Neural progenitor cell (in vitro differentiated cells): ENCODE data around the gene LACTB. TPM values are rescaled to one million over a fixed set of nuclear protein-coding genes. Genes with fewer than 3 reads are reported as not detected.

Source experiments
- DNase-seq: peaks from one replicate; pipeline ENCODE4 v3.0.0-alpha.2; 2016; ENCODE audit warnings: low spot score
- H2AFZ ChIP-seq: fragments of 200-600 bp; sonication (generic); replicated peaks from 2 replicates; pipeline ENCODE4 v1.6.1; 2016; ENCODE audit warnings: antibody characterized with exemption
- H3F3A ChIP-seq: fragments of 200-600 bp; sonication (generic); 2 replicates; pipeline ENCODE4 v1.6.1; 2016; ENCODE audit warnings: antibody characterized with exemption, low read depth
- H3K27ac ChIP-seq: fragments of 200-600 bp; sonication (generic); 2 replicates; pipeline ENCODE4 v1.5.1; 2016; ENCODE audit warnings: mild to moderate bottlenecking
- H3K27me3 ChIP-seq: fragments of 200-600 bp; sonication (generic); 2 replicates; pipeline ENCODE4 v1.6.1; 2016; ENCODE audit warnings: mild to moderate bottlenecking, moderate library complexity
- H3K36me3 ChIP-seq: fragments of 200-600 bp; sonication (generic); 2 replicates; pipeline ENCODE4 v1.5.1; 2016
- H3K4me1 ChIP-seq: fragments of 200-600 bp; sonication (generic); 2 replicates; pipeline ENCODE4 v1.6.1; 2016; ENCODE audit warnings: mixed run types
- H3K4me2 ChIP-seq: fragments of 200-600 bp; sonication (generic); 2 replicates; pipeline ENCODE4 v1.6.1; 2016
- H3K4me3 ChIP-seq: fragments of 200-600 bp; sonication (generic); 2 replicates; pipeline ENCODE4 v1.5.1; 2016
- H3K79me2 ChIP-seq: fragments of 200-600 bp; sonication (generic); 2 replicates; pipeline ENCODE4 v1.6.1; 2016; ENCODE audit warnings: low read depth
- H3K9ac ChIP-seq: fragments of 200-600 bp; sonication (generic); 2 replicates; pipeline ENCODE4 v1.6.1; 2016
- H3K9me3 ChIP-seq: fragments of 200-600 bp; sonication (generic); 2 replicates; pipeline ENCODE4 v1.5.1; 2016; ENCODE audit warnings: low read depth
- H4K20me1 ChIP-seq: fragments of 200-600 bp; sonication (generic); 2 replicates; pipeline ENCODE4 v1.6.1; 2016; ENCODE audit warnings: low read depth
- H3K27ac Mint-ChIP-seq: 3 replicates; pipeline ENCODE4 v1.8.0; 2021; ENCODE audit warnings: mixed read lengths
- H3K27me3 Mint-ChIP-seq: 2 replicates; pipeline ENCODE4 v1.8.0; 2022; ENCODE audit warnings: low read depth, mild to moderate bottlenecking, inconsistent platforms, moderate library complexity, mixed read lengths; ENCODE audit not compliant: insufficient read depth
- H3K36me3 Mint-ChIP-seq: 3 replicates; pipeline ENCODE4 v1.8.0; 2021; ENCODE audit warnings: mixed read lengths
- H3K4me1 Mint-ChIP-seq: 3 replicates; pipeline ENCODE4 v1.8.0; 2021; ENCODE audit warnings: mixed read lengths
- H3K4me3 Mint-ChIP-seq: 3 replicates; pipeline ENCODE4 v1.8.0; 2021; ENCODE audit warnings: mild to moderate bottlenecking, moderate library complexity, mixed read lengths
- H3K9me3 Mint-ChIP-seq: 3 replicates; pipeline ENCODE4 v1.8.0; 2020; ENCODE audit warnings: mixed read lengths
- CTCF ChIP-seq: fragments of 200-600 bp; sonication (generic); IDR thresholded peaks from 2 replicates; pipeline ENCODE4 v1.5.1; 2017; ENCODE audit warnings: antibody characterized with exemption, mild to moderate bottlenecking
- EZH2 ChIP-seq: fragments of 200-600 bp; sonication (generic); IDR thresholded peaks from 2 replicates; pipeline ENCODE4 v1.6.1; 2017; ENCODE audit warnings: antibody characterized with exemption, mild to moderate bottlenecking, moderate library complexity
- EZH2phosphoT487 ChIP-seq: fragments of 200-600 bp; sonication (generic); IDR thresholded peaks from 2 replicates; pipeline ENCODE4 v1.6.1; 2017; ENCODE audit warnings: antibody characterized with exemption
- total RNA-seq: library from RNA; depleted of rRNA; stranded (reverse); fragments of >200 nt; gene quantifications from 2 replicates; pipeline ENCODE4 v1.2.3, GENCODE V29; 2015; ENCODE audit warnings: low replicate concordance

LACTB gene
- total RNA-seq, 1 donor from 2014 or later, result 3.6 TPM

- H3K79me2 ChIP-seq, result no peaks in the 10 kb centered on the region
- no peaks in the 10 kb centered on the region for H3K9me3 Mint-ChIP-seq
- H3K36me3 Mint-ChIP-seq, result no peaks in the 10 kb centered on the region
- H3K27ac Mint-ChIP-seq, result no peak overlapping the region
- no peak overlapping the region for H3K9ac ChIP-seq
- H2AFZ ChIP-seq, result no peak overlapping the region
- DNase-seq, result no peak
- no peaks in the 10 kb centered on the region for H3F3A ChIP-seq
- no peaks in the 10 kb centered on the region for H3K9me3 ChIP-seq
- no peaks in the 10 kb centered on the region for H3K27me3 ChIP-seq
- no peak overlapping the region for H3K4me2 ChIP-seq
- no peaks in the 10 kb centered on the region for H3K27me3 Mint-ChIP-seq
- no peaks in the 10 kb centered on the region for H3K36me3 ChIP-seq
- H4K20me1 ChIP-seq, result no peaks in the 10 kb centered on the region
- TF ChIP-seq EZH2 (no peak), EZH2phosphoT487 (no peak), CTCF (no peak)
- H3K4me1 Mint-ChIP-seq, result no peaks in the 10 kb centered on the region
- H3K4me1 ChIP-seq, result no peaks in the 10 kb centered on the region
- H3K4me3 Mint-ChIP-seq, result no peak overlapping the region
- H3K4me3 ChIP-seq, result no peak overlapping the region
- H3K27ac ChIP-seq, result no peak overlapping the region
Observed at GRCh38 chr15:63135804-63136203, 14.1 kb downstream of the LACTB start.

- H3K27ac ChIP-seq, result no peak overlapping the region
- Mint-ChIP-seq H3K27ac (no peak overlapping the region), H3K9me3 (no peaks in the 10 kb centered on the region), H3K4me3 (no peak overlapping the region), H3K27me3 (peaks cover 3% of the 10 kb centered on the region), H3K36me3 (peaks cover under 1% of the 10 kb centered on the region), H3K4me1 (no peaks in the 10 kb centered on the region)
- no peaks in the 10 kb centered on the region for H3F3A ChIP-seq
- H3K4me2 ChIP-seq, result no peak overlapping the region
- TF ChIP-seq EZH2, result no peak
- no peak for TF ChIP-seq CTCF
- no peak for TF ChIP-seq EZH2phosphoT487
- no peak overlapping the region for H3K4me3 ChIP-seq
- H3K27me3 ChIP-seq, result no peaks in the 10 kb centered on the region
- no peaks in the 10 kb centered on the region for H3K9me3 ChIP-seq
- H3K36me3 ChIP-seq, result no peaks in the 10 kb centered on the region
- no peaks in the 10 kb centered on the region for H3K79me2 ChIP-seq
- H3K4me1 ChIP-seq, result no peaks in the 10 kb centered on the region
- no peaks in the 10 kb centered on the region for H4K20me1 ChIP-seq
- no peak overlapping the region for H3K9ac ChIP-seq
- no peak overlapping the region for H2AFZ ChIP-seq
- DNase-seq, result no peak
Observed at GRCh38 chr15:63136742-63137141, 15.1 kb downstream of the LACTB start.

- Histone ChIP-seq H3K27me3 (no peaks in the 10 kb centered on the region), H3K9ac (no peak overlapping the region), H3K4me1 (no peaks in the 10 kb centered on the region), H3K36me3 (no peaks in the 10 kb centered on the region), H3K79me2 (no peaks in the 10 kb centered on the region), H3F3A (no peaks in the 10 kb centered on the region), H3K4me2 (no peak overlapping the region), H3K4me3 (no peak overlapping the region), H2AFZ (no peak overlapping the region), H4K20me1 (no peaks in the 10 kb centered on the region), H3K9me3 (no peaks in the 10 kb centered on the region), H3K27ac (no peak overlapping the region)
- peaks cover 1% of the 10 kb centered on the region for H3K36me3 Mint-ChIP-seq
- H3K9me3 Mint-ChIP-seq, result no peaks in the 10 kb centered on the region
- H3K27me3 Mint-ChIP-seq, result peaks cover 8% of the 10 kb centered on the region
- DNase-seq, result no peak
- no peaks in the 10 kb centered on the region for H3K4me1 Mint-ChIP-seq
- no peak overlapping the region for H3K27ac Mint-ChIP-seq
- H3K4me3 Mint-ChIP-seq, result no peak overlapping the region
- TF ChIP-seq EZH2phosphoT487 (no peak), CTCF (no peak), EZH2 (no peak)
Observed at GRCh38 chr15:63140936-63141335, 19.3 kb downstream of the LACTB start.
